AG09309 (cell line): Measurements from ENCODE around the gene RAPH1.
"Not testable (repeated sequence)": the region's sequence is repeated elsewhere in the genome, so short reads cannot be mapped to it uniquely, and the experiment has no call there.

ENCODE experiments used
- DNase-seq: peaks from one replicate; pipeline ENCODE4 v3.0.0-alpha.2; 2010; ENCODE audit warnings: low read depth
- H3K4me3 ChIP-seq: 2 replicates; pipeline ENCODE4 v1.5.1; 2011; ENCODE audit warnings: mild to moderate bottlenecking, low read depth, low read length, moderate library complexity; ENCODE audit not compliant: control insufficient read depth
- TF ChIP-seq, protein P1 (sequence below): IDR thresholded peaks from 2 replicates; pipeline ENCODE4 v1.5.1; 2011; ENCODE audit warnings: mild to moderate bottlenecking, low read depth, low read length, inconsistent platforms; ENCODE audit not compliant: insufficient read depth, control insufficient read depth; ENCODE audit errors: missing control alignments

Gene RAPH1

DNA sequence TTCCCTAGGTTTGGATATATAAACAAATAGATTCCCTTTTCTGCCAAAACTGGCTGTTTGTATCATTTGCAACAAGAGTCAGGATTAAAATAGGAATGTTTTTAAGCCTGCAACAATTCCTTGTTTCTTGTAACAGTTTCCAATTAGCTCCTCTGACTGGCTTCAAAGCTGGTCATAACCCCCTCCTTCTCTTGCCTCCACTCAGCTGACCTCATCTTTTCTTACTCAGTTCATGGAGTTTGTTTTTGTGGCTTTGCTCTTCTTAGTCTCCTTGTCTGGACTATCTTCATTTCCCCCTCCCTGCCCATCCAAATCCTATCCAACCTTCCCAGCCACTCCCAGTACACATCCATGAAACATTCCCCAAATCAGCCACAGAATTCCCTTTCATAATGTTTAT, 14.3 kb upstream of the RAPH1 start:
- H3K4me3 ChIP-seq: no peak overlapping the region
- TF ChIP-seq, protein P1, sequence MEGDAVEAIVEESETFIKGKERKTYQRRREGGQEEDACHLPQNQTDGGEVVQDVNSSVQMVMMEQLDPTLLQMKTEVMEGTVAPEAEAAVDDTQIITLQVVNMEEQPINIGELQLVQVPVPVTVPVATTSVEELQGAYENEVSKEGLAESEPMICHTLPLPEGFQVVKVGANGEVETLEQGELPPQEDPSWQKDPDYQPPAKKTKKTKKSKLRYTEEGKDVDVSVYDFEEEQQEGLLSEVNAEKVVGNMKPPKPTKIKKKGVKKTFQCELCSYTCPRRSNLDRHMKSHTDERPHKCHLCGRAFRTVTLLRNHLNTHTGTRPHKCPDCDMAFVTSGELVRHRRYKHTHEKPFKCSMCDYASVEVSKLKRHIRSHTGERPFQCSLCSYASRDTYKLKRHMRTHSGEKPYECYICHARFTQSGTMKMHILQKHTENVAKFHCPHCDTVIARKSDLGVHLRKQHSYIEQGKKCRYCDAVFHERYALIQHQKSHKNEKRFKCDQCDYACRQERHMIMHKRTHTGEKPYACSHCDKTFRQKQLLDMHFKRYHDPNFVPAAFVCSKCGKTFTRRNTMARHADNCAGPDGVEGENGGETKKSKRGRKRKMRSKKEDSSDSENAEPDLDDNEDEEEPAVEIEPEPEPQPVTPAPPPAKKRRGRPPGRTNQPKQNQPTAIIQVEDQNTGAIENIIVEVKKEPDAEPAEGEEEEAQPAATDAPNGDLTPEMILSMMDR: no peak
- no peak for DNase-seq

DNA sequence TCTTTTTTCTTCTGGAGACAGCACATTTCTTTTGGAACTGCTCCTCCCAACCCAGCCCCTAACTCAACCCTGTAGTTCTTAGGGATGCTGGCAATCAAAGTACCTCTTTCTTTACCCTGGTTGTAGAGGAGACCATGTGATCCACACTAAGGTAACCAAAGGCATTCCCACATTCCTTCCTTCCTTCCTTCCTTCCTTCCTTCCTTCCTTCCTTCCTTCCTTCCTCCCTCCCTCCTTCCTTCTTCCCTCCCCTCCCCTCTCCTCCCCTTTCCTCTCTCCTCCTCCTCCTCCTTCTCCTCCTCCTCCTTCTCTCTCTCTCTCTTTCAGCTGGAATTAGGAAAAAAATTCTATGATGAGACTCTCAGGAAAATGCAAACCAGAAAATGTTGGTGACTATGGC, 13.8 kb upstream of the RAPH1 start:
- DNase-seq: no peak
- no peak overlapping the region for H3K4me3 ChIP-seq
- TF ChIP-seq, protein P1: no peak

DNA sequence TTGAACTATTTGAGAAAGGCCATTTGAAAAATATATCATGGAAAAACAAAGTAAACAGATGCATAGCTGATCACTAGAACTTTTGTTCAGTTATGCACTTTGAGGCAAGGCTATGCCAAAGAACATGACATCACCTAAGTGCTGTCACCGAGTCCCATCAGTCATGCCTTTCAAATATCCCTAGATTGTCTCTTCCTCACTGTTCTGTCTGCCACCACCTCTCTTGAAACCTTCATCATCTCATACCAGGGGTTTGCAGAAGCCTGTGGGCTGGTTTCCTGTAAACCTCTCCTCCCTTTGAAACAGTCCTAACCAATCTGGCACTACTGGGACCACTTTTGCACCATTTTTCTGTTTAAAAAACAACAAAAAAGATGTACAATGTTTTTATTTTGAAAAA, 12.3 kb upstream of the RAPH1 start:
- no peak for DNase-seq
- TF ChIP-seq, protein P1: no peak
- no peak overlapping the region for H3K4me3 ChIP-seq

DNA sequence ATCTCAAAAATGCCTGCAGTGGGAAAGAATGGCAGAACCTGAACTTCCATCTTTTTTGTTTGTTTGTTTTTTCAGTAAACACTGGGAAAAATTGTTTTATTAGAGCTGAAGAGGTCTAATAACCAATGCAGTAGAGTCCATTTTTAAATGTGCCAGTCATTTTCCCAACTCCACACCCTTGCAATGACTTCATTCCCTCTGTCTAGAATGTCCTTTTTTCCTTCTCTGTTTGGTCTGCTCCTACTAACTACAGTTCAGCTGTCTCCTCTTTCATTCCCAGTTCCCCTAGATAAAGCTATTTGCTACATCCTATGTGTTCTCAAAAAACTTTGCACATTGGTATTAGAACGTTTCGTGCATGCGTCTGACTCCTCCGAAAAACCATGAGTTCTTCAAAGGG, 9.3 kb upstream of the RAPH1 start:
- H3K4me3 ChIP-seq: no peak overlapping the region
- DNase-seq: no peak

DNA sequence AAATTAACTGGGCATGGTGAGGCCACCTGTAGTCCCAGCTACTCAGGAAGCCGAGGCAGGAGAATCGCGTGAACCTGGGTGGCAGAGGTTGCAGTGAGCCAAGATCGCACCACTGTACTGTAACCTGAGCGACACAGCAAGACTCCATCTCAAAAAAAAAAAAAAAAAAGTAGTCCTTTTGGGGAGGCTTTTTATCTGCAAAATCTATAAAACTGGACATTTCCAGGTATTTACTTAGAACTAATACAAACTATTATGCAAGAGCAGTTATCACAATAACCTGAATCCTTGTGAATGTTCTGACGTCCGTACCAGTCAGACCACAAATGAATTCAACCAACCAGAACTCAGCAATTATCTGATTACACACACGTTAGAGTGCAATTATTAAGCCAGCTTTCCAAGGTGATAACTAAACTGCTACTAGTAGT, 8.8 kb upstream of the RAPH1 start:
- H3K4me3 ChIP-seq: no peak overlapping the region
- no peak for DNase-seq
- TF ChIP-seq, protein P1: no peak

More for the DNA sequence above, 9.3 kb upstream of the RAPH1 start:
- TF ChIP-seq, protein P1: no peak

DNA sequence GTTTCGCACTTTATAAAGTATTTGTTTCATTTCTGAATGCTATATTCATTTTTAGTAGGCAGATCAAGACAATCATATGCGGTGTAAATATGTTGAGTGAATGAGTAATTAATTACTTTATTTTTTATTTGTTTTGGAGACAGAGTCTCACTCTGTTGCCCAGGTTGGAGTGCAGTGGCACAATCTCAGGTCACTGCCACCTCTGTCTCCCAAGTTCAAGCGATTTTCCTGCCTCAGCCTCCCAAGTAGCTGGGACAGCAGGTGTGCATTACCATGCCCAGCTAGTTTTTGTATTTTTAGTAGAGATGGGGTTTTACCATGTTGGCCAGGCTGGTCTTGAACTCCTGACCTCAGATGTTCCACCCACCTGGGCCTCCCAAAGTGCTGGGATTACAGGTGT, 5.5 kb upstream of the RAPH1 start:
- DNase-seq: not testable (repeated sequence)

DNA sequence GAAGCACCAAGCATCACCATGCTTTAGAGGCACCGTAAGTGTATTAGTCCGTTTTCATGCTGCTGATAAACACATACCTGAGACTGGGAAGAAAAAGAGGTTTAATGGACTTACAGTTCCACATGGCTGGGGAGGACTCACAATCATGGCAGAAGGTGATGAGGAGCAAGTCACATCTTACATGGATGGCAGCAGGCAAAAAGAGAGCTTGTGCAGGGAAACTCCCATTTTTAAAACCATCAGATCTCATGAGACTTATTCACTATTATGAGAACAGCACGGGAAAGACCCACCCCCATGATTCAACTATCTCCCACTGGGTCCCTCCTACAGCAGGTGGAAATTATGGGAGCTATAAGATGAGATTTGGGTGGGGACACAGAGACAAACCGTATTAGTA, 3.1 kb upstream of the RAPH1 start:
- not testable (repeated sequence) for H3K4me3 ChIP-seq, DNase-seq

More for the DNA sequence above, 5.5 kb upstream of the RAPH1 start:
- H3K4me3 ChIP-seq: not testable (repeated sequence)

DNA sequence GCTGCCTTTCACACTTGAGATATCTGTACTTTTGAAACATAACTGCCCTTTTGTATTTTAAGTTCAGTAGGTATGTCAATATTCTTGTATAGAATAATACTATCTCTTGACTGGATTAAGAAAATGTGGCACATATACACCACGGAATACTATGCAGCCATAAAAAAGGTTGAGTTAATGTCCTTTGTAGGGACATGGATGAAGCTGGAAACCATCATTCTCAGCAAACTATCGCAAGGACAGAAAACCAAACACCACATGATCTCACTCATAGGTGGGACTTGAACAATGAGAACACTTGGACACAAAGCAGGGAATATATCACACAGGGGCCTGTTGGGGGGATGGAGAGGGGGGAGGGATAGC, 1.5 kb upstream of the RAPH1 start:
- DNase-seq, H3K4me3 ChIP-seq: not testable (repeated sequence)
